GM12872 (cell line): ENCODE results near the gene SPINK7.

Source experiments
- CTCF ChIP-seq: IDR thresholded peaks from 3 replicates; pipeline ENCODE4 v1.5.1; 2011; ENCODE audit warnings: low read depth, mild to moderate bottlenecking, low read length, moderate library complexity; ENCODE audit not compliant: insufficient read depth

SPINK7 gene

GRCh38 chr5:148309746-148310145 is 2.5 kb upstream of the SPINK7 start:
- no peak for TF ChIP-seq CTCF

GRCh38 chr5:148311484-148311883 is 739 bp upstream of the SPINK7 start:
- no peak for TF ChIP-seq CTCF

- TF ChIP-seq CTCF = no peak
Measured at GRCh38 chr5:148314187-148314586, 2.0 kb downstream of the SPINK7 start.

GRCh38 chr5:148314731-148315130 is 2.5 kb downstream of the SPINK7 start:
- no peak for TF ChIP-seq CTCF

- TF ChIP-seq CTCF = no peak
Measured at GRCh38 chr5:148333262-148333849, 21.1 kb downstream of the SPINK7 start.

- no peak for TF ChIP-seq CTCF
Measured at GRCh38 chr5:148335259-148335658, 23.0 kb downstream of the SPINK7 start, which contains the start of gene SPINK9. TSS of gene SPINK9 (plus strand) at chr5:148335559. CDS start at chr5:148335614, 55 bp downstream.

- no peak for TF ChIP-seq CTCF
Measured at GRCh38 chr5:148336704-148337435, 24.6 kb downstream of the SPINK7 start.
